GM12872 (cell line): Measurements from ENCODE around the gene SMARCB1.

Source experiments
- CTCF ChIP-seq: IDR thresholded peaks from 3 replicates; pipeline ENCODE4 v1.5.1; 2011; ENCODE audit warnings: low read depth, mild to moderate bottlenecking, low read length, moderate library complexity; ENCODE audit not compliant: insufficient read depth

The SMARCB1 gene

GRCh38 chr22:23763579-23763945 is 23.2 kb upstream of the SMARCB1 start:
- TF ChIP-seq CTCF, result no peak

DNA sequence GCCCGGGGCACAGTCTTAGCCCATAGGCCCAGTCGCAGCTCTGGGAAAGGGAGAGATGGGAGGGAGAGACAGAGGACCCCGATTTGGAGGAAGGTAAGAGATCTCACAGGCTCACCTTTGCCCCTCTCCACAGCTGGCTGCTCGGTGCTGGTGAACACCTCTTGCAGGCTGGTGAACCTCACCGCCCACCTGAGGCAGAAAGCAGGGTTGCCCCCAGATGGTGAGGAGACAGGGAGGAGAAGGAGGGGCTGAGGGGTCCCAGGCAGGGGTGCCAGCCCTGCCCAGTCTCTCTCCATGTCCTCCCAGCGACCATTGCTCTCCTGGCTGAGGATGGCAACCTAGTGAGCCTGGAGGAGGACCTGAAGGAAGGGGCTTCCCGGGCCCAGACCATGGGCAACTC is 22.8 kb upstream of the SMARCB1 start:
- TF ChIP-seq CTCF, result no peak

- no peak for TF ChIP-seq CTCF
Measured at GRCh38 chr22:23764899-23765881, 21.6 kb upstream of the SMARCB1 start.

GRCh38 chr22:23767303-23767672 is 19.5 kb upstream of the SMARCB1 start:
- no peak for TF ChIP-seq CTCF

DNA sequence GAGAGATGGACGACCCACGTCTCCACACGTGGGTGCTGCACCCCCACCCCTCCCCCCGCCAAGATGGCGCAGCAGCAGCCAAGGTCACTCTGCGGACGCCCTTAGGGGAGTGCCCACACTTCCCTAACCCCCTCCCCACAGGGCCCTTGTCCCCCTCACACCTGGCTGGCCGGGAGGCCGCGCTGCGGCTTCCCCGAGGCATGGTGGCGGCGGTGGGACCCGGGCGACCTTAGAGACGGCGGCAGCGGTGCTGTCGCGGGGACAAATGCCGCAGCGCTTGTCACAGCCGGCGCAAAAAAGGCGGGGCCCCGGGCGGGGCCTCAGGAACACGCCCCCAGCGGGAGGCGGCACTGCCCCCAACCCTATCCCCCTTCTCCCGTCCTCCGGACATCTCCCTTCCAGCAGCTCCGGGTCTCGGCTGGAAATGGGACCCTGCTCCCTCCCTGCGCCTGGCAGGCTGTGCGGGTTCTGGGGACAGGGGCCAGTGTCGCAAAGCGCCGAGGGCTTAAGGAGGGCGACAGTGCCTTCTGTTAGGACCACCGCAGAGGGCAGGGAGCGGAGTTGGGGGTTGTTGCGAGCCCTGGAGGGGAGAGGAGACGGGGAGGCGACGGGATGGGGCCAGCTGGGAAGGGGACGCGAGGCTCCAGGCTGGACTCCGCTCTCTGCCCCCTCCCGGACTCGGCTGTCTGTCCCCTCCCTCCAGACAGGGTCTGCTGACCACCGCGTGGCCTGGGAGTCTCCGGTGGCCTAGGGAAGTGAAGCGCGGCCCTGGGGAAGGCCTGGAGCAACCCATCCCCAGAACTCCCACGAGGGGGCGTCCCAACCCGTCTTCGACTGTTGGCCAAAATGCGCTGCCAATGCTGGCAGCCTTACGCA is 18.9 kb upstream of the SMARCB1 start, which contains the start of gene CHCHD10:
Gene CHCHD10 (minus strand): TSS at position 300 of the 876 bp plus-strand sequence. CDS start 98 bp downstream, at position 202.
- TF ChIP-seq CTCF, result peak; percentile 80

DNA sequence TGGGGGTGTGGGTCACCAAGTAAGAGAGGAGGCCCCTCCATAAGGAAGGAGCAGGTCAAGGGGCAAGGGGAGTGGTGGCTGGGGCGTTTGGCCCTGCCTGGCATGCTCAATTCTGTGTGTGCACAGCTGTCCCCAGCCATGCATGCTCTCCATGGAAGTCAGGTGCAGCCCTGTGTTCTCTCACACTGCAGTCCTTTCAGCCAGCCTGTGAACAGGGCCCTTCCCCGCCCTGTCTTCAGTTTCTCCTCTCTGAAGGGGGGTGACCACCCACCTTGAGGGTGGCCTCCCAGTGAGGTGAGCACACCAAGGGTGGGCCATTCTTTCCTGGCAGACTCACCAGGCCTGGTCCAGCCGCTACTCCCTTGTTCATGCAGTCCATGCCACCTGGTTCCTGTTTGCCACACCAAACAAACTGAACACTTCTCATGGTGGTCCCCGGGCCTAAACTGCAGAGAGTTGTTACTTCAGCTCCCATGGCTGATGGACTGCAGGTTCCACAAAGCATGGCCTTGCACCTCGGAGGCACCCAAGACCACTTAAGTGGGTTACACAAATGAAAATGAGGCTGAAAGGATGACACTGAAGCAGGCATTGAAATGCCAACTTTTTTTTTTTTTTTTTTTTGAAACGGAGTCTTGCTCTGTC is 17.3 kb upstream of the SMARCB1 start:
- TF ChIP-seq CTCF, result no peak

- TF ChIP-seq CTCF, result no peak
Measured at GRCh38 chr22:23772315-23772648, 14.5 kb upstream of the SMARCB1 start.
